Measurements from ENCODE around the gene SOX11. TPM values are rescaled to one million over a fixed set of nuclear protein-coding genes. Genes with fewer than 3 reads are reported as not detected.

SOX11 gene
- total RNA-seq, 1 donor from 2014 or later: 154 TPM

- no peak for TF ChIP-seq CTCF (IDR thresholded peaks at IDR 0.05; ENCODE audit: unreplicated experiment)
- H3K4me3 Mint-ChIP-seq (ENCODE audit: low read depth): peak overlapping the region; percentile 16
- DNase-seq (ENCODE audit: low spot score, unreplicated experiment): no peak
- no peaks in the 10 kb centered on the region for H3K27me3 Mint-ChIP-seq
- no peaks in the 10 kb centered on the region for H3K9me3 Mint-ChIP-seq (ENCODE audit: low read depth)
- no peaks in the 10 kb centered on the region for H3K36me3 Mint-ChIP-seq (ENCODE audit: insufficient read depth)
- H3K27ac Mint-ChIP-seq: peak overlapping the region; percentile 88
- H3K4me1 Mint-ChIP-seq (ENCODE audit: low read depth): peaks cover 64% of the 10 kb centered on the region
These were observed 37.2 kb downstream of the SOX11 start for GRCh38 chr2:5729416-5729815.

GRCh38 chr2:5730386-5730785 is 38.2 kb downstream of the SOX11 start:
- no peak for TF ChIP-seq CTCF (IDR thresholded peaks at IDR 0.05; ENCODE audit: unreplicated experiment)
- no peak for DNase-seq (ENCODE audit: low spot score, unreplicated experiment)
- Mint-ChIP-seq H3K36me3 (ENCODE audit: insufficient read depth) (no peaks in the 10 kb centered on the region), H3K27ac (peak overlapping the region; percentile 1), H3K4me1 (ENCODE audit: low read depth) (peaks cover 60% of the 10 kb centered on the region), H3K27me3 (no peaks in the 10 kb centered on the region), H3K4me3 (ENCODE audit: low read depth) (no peak overlapping the region), H3K9me3 (ENCODE audit: low read depth) (no peaks in the 10 kb centered on the region)

DNA sequence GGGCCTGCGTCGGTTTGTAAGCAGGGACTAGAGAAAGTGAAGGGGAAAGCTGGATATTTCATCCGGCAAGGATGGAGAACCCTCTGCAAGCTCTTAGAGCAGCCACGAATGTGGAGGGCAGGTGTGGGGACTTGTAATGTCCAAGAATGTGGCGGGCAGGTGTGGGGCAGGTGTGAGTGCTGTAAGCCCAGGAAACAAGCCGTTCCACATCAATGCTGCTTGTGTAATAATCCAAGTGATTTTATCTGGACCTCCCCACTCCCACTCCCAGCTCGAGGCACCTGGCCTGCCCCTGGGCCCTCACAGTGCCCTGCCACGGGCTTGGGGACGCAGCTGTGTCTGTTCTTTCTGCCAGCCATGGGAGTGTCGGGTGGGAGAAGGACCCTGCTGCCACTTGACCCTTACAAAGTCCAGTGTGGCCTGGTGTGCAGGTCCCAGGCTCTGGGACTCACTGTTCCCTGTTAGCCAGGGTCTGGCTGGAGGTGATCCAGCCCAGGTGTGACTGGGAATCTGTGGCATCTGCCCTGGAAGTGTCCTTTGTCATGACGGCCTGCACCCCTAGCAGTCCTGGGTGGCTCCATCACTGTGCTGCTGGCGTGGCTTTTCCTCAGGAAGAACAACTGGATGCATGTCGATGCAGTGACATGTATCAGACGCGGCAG is 42.8 kb downstream of the SOX11 start:
- H3K4me3 Mint-ChIP-seq (ENCODE audit: low read depth): no peak overlapping the region
- H3K27ac Mint-ChIP-seq: no peak overlapping the region
- H3K9me3 Mint-ChIP-seq (ENCODE audit: low read depth): no peaks in the 10 kb centered on the region

DNA sequence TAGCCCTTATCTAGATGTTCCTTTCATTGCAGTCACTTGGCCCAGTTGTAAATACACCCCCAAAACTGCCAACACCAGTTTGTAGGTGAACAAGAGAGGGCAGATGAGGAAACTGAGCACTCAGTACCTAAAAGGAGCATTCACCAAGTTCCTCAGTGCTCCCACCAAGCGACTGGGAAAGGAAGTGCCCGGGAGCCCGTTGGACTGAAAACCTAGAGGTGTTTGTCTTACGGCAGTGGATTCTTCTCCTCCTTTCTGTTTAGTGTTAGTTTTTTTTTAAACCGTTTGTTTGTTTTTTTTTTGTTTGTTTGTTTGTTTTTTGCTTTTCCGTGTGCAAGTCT is 43.3 kb downstream of the SOX11 start:
- TF ChIP-seq CTCF (IDR thresholded peaks at IDR 0.05; ENCODE audit: unreplicated experiment): no peak
- H3K4me3 Mint-ChIP-seq (ENCODE audit: low read depth): no peak overlapping the region
- H3K27me3 Mint-ChIP-seq: no peaks in the 10 kb centered on the region
- DNase-seq (ENCODE audit: low spot score, unreplicated experiment): no peak
- H3K9me3 Mint-ChIP-seq (ENCODE audit: low read depth): no peaks in the 10 kb centered on the region
- H3K4me1 Mint-ChIP-seq (ENCODE audit: low read depth): peaks cover 42% of the 10 kb centered on the region
- H3K36me3 Mint-ChIP-seq (ENCODE audit: insufficient read depth): no peaks in the 10 kb centered on the region
- H3K27ac Mint-ChIP-seq: peak overlapping the region; percentile 78

More for the DNA sequence above, 42.8 kb downstream of the SOX11 start:
- Mint-ChIP-seq H3K36me3 (ENCODE audit: insufficient read depth) (no peaks in the 10 kb centered on the region), H3K27me3 (no peaks in the 10 kb centered on the region), H3K4me1 (ENCODE audit: low read depth) (peaks cover 47% of the 10 kb centered on the region)
- no peak for DNase-seq (ENCODE audit: low spot score, unreplicated experiment)
- TF ChIP-seq CTCF (IDR thresholded peaks at IDR 0.05; ENCODE audit: unreplicated experiment): no peak

GRCh38 chr2:5736050-5736449 is 43.9 kb downstream of the SOX11 start:
- Mint-ChIP-seq H3K27ac (peak overlapping the region; percentile 78), H3K4me1 (ENCODE audit: low read depth) (peaks cover 38% of the 10 kb centered on the region), H3K9me3 (ENCODE audit: low read depth) (no peaks in the 10 kb centered on the region), H3K27me3 (no peaks in the 10 kb centered on the region), H3K36me3 (ENCODE audit: insufficient read depth) (no peaks in the 10 kb centered on the region), H3K4me3 (ENCODE audit: low read depth) (no peak overlapping the region)
- no peak for TF ChIP-seq CTCF (IDR thresholded peaks at IDR 0.05; ENCODE audit: unreplicated experiment)
- DNase-seq (ENCODE audit: low spot score, unreplicated experiment): no peak

All from progenitor cell of endocrine pancreas (in vitro differentiated cells).